GM18858 (cell line): ENCODE results near the gene CUX1.

ENCODE experiments used
- ATAC-seq: cut with Tn5 transposase; IDR thresholded peaks from one replicate; pipeline ENCODE4 v1.9.1; 2021; ENCODE audit not compliant: unreplicated experiment

Gene CUX1

GRCh38 chr7:102089175-102090098, 272.0 kb downstream of the CUX1 start:
- ATAC-seq = no peak

GRCh38 chr7:102093599-102094315, 276.3 kb downstream of the CUX1 start:
- ATAC-seq = no peak

- ATAC-seq = no peak
Measured at GRCh38 chr7:102094316-102094650, 276.9 kb downstream of the CUX1 start.

- ATAC-seq = no peak
Measured at GRCh38 chr7:102095321-102096011, 278.0 kb downstream of the CUX1 start.

- no peak for ATAC-seq
Measured at GRCh38 chr7:102096012-102096332, 278.5 kb downstream of the CUX1 start.

GRCh38 chr7:102096706-102097427, 279.4 kb downstream of the CUX1 start:
- ATAC-seq = no peak

GRCh38 chr7:102097601-102098161, 280.3 kb downstream of the CUX1 start:
- no peak for ATAC-seq

GRCh38 chr7:102098986-102099385, 281.6 kb downstream of the CUX1 start:
- ATAC-seq = no peak

- ATAC-seq = no peak
Measured at GRCh38 chr7:102099474-102099873, 282.0 kb downstream of the CUX1 start.

GRCh38 chr7:102101111-102101551, 283.7 kb downstream of the CUX1 start:
- no peak for ATAC-seq

- no peak for ATAC-seq
Measured at GRCh38 chr7:102101926-102102325, 284.5 kb downstream of the CUX1 start.

- ATAC-seq = no peak
Measured at GRCh38 chr7:102103027-102103372, 285.6 kb downstream of the CUX1 start.

- ATAC-seq = no peak
Measured at GRCh38 chr7:102104245-102104644, 286.8 kb downstream of the CUX1 start.

GRCh38 chr7:102106625-102107024, 289.2 kb downstream of the CUX1 start:
- no peak for ATAC-seq

- no peak for ATAC-seq
Measured at GRCh38 chr7:102107474-102108104, 290.2 kb downstream of the CUX1 start.

GRCh38 chr7:102111061-102112041, 293.9 kb downstream of the CUX1 start:
- no peak for ATAC-seq

- ATAC-seq = no peak
Measured at GRCh38 chr7:102115181-102115580, 297.8 kb downstream of the CUX1 start.

- no peak for ATAC-seq
Measured at GRCh38 chr7:102115931-102116330, 298.5 kb downstream of the CUX1 start.

- ATAC-seq = no peak
Measured at GRCh38 chr7:102117743-102118142, 300.3 kb downstream of the CUX1 start.
